Stimulated activated naive CD8-positive, alpha-beta T cell treated with anti-CD3 and anti-CD28 coated beads, Interleukin-15, amount 100 ng/mL, for 72 hours (primary cell): ENCODE results near the gene CEP72.

Source experiments
- ATAC-seq: fragments of 150-1000 bp; cut with Tn5 transposase; 2 replicates; pipeline ENCODE4 v1.10.0; 2021; ENCODE audit warnings: mild to moderate bottlenecking, moderate library complexity
- DNase-seq, 2 donors: peaks; one replicate each; pipeline ENCODE4 v3.0.0; 2021 to 2022
- H3K27ac Mint-ChIP-seq, 2 donors: one replicate each; pipeline ENCODE4 v1.8.0; 2022; ENCODE audit warnings: mild to moderate bottlenecking in 2 of 2, mixed read lengths in 2 of 2, moderate library complexity in 2 of 2
- H3K27me3 Mint-ChIP-seq: one replicate; pipeline ENCODE4 v1.8.0; 2022; ENCODE audit warnings: mixed read lengths
- H3K4me1 Mint-ChIP-seq: one replicate; pipeline ENCODE4 v1.8.0; 2022; ENCODE audit warnings: mild to moderate bottlenecking, mixed read lengths
- H3K4me3 Mint-ChIP-seq, 2 donors: one replicate each; pipeline ENCODE4 v1.8.0; 2022; ENCODE audit warnings: mild to moderate bottlenecking in 2 of 2, mixed read lengths in 2 of 2, moderate library complexity in 1 of 2
- H3K9me3 Mint-ChIP-seq, 2 donors: one replicate each; pipeline ENCODE4 v1.8.0; 2022; ENCODE audit warnings: mixed read lengths in 2 of 2

The CEP72 gene, protein sequence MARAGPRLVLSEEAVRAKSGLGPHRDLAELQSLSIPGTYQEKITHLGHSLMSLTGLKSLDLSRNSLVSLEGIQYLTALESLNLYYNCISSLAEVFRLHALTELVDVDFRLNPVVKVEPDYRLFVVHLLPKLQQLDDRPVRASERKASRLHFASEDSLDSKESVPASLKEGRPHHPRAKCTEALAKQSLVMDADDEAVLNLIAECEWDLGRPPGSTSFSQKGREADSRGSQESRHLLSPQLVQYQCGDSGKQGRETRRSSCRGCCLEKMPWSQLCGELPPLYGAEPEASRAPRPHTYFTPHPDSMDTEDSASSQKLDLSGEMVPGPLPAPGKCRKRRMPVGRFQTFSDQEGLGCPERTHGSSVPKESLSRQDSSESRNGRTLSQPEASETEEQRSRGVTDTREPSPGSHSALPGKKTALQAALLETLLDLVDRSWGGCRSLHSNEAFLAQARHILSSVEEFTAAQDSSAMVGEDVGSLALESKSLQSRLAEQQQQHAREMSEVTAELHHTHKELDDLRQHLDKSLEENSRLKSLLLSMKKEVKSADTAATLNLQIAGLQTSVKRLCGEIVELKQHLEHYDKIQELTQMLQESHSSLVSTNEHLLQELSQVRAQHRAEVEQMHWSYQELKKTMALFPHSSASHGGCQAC

DNA sequence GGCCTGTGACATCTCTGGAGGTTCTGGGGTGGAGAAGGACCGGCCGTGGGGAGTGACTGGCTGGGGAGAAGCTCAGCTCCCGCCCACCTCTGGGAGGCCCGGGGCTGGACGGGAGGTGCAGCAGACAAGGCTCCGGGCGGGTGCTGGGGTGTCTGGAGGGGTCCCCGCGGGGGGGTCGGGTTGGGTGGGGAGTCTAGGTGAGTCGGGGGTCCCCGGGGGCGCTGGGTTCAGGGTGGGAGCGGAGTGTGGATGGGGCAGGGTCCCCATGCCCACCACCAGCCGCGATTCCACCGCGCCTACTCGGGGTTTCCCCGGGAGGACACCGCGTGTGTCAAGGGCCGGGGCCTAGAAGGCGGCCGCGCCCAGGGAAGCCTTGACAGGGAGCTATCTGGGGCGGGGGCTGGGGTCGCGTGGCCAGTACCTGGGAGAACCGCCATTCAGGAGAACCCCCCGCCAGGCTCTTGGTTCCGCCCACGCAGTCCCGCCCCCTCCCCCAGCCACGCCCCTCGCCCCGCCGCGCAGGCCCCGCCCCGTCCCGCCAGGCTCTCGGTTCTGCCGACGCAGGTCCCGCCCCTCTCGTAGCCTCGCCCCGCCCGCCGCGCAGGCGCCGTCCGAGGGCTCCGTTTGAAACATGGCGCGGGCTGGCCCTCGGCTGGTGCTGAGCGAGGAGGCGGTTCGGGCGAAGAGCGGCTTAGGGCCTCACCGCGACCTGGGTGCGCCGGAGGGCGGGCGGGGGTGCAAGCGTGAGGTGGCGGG is at the start of gene CEP72:
Gene CEP72 (plus strand): TSS at position 610 of the 756 bp plus-strand sequence. CDS start 22 bp downstream, at position 632.
- peaks cover 73% of the 10 kb centered on the region for H3K4me1 Mint-ChIP-seq
- DNase-seq: peak; percentile 88 to 90
- peak within 1 kb of the TSS; percentile 88 to 89 for H3K4me3 Mint-ChIP-seq

DNA sequence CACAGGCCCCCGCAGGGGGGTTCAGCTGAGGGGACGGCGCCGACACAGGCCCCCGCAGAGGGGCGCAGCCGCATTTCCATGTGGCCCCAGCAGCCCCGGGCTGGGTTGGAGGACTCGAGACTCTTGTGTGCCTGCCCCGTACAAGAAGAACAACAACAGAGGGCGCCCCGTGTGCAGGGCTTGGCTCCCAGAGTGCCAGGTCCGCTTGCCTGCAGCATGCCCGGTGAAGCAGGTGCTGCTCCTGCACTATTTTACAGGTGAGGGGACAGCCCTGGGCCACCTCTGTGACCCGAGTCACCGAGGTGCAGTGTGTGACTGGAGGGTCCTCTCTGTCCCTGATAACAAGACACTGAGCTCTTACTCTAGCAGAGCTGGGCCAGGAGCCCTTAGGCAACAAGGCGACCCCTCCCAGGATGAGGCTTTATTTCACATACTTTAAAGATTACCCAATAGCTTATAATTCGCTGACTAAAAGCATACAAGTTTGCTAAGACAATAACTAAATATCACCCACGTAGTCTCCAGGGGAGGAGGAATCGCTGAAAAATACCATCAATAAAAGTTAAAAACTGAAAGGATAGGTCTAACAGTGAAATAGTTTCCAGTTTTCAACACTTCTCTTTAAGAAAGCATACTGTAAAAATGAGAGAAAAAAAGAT is 46.2 kb upstream of the CEP72 start:
- Mint-ChIP-seq H3K4me1 (no peaks in the 10 kb centered on the region), H3K27me3 (peaks cover 45% of the 10 kb centered on the region), H3K9me3 (no peaks in the 10 kb centered on the region), H3K4me3 (no peak overlapping the region), H3K27ac (no peak overlapping the region)
- DNase-seq: no peak
- no peak for ATAC-seq

More for the DNA sequence above, at the start of gene CEP72:
- H3K9me3 Mint-ChIP-seq: peaks cover 5 to 7% of the 10 kb centered on the region in 2 donors
- peaks cover 18% of the 10 kb centered on the region for H3K27me3 Mint-ChIP-seq
- H3K27ac Mint-ChIP-seq: peak within 1 kb of the TSS; percentile 82 to 86
- peak; percentile 91 for ATAC-seq

DNA sequence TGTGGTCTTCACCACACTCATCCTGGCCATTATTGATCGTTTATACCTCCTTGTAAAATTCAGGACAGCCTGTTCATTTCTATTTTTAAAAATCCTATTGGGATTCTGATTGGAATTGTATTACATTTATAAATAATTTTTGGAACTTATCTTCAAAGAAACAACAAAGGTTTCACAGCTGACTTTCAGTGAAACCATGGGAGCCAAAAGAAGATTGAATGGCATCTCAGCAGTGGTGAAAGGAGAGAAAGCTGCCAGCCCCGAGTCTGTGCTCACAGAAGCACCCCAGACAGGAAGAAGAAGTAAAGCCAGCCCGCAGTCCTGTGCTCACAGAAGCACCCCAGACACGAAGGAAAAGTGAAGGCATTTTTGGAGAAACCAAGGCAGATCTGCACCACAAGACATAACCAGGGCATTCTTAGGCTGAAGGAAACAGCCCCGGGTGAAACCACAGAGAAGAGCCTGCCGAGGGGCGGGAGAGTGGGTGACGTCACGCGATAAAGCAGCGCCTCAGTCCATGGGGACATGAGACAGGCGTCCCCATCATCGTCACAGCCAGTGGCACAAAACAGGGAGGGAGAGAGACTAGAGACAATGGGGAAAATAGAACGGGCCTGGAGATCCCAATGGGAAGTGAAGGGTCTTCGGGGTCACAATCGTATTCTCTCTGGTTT is 45.4 kb upstream of the CEP72 start:
- DNase-seq: no peak
- Mint-ChIP-seq H3K9me3 (no peaks in the 10 kb centered on the region), H3K27ac (no peak overlapping the region), H3K4me3 (no peak overlapping the region), H3K4me1 (no peaks in the 10 kb centered on the region), H3K27me3 (peaks cover 39% of the 10 kb centered on the region)
- ATAC-seq: no peak

DNA sequence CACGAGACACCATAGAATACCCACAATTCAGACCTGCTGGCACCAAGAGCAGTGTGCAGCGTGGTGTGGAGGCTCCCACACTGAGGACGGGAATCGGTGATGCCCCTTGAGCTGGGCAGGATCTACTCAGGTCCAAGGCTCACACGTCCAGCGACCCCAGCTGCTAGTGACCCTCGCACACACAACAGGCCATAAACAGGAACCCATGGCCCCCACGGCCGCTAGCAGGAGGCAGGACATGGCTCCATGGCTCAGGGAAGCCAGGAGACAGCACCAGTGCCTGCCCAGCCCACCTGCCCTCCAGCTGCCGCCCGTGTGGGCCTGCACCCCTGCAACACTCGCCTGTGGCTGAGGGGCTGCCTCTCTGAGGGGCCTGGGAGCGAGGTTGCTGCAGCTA is 44.5 kb upstream of the CEP72 start:
- Mint-ChIP-seq H3K27ac (no peak overlapping the region), H3K27me3 (peaks cover 39% of the 10 kb centered on the region), H3K9me3 (no peaks in the 10 kb centered on the region), H3K4me1 (no peaks in the 10 kb centered on the region), H3K4me3 (no peak overlapping the region)
- ATAC-seq (no peak), DNase-seq (no peak)

DNA sequence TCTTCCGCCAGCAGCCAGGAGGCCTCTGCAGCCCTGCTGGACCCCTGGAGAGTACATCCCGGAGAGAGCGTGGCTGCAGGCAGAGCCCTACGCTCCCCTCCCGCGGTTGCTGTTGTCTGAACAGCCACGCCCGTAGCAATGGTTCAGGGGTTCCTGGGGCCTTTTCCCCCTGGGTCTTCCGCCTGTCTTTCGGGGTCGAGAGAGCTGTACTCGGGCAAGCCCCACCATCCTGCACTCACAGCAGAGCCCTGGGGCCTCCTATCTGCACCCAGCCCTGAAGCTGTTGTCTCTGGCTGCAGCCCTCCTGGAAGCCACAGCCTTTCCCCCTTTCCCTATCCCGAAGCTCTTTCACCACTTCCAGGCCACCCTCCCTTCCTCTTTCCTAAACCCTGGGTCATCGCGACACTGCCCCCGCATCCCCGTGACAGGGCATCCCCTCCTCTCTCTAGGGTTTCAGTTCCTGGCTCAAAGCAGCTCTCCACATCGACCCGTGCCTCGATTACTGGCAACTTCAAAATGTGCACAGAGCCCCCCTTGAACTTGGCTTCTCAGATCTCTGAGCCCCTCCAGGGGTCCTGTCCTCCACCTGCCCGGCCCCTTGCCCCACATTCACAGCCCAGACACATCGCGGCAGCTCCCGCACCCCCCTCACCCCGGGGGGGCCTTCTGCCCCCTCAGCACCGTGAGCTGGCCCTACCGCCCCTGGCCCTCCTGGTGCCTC is 43.9 kb upstream of the CEP72 start:
- no peak overlapping the region for H3K4me3 Mint-ChIP-seq
- peaks cover 42% of the 10 kb centered on the region for H3K27me3 Mint-ChIP-seq
- ATAC-seq (peak; percentile 55), DNase-seq (no peak)
- H3K27ac Mint-ChIP-seq: no peak overlapping the region
- H3K4me1 Mint-ChIP-seq: no peaks in the 10 kb centered on the region
- no peaks in the 10 kb centered on the region for H3K9me3 Mint-ChIP-seq

DNA sequence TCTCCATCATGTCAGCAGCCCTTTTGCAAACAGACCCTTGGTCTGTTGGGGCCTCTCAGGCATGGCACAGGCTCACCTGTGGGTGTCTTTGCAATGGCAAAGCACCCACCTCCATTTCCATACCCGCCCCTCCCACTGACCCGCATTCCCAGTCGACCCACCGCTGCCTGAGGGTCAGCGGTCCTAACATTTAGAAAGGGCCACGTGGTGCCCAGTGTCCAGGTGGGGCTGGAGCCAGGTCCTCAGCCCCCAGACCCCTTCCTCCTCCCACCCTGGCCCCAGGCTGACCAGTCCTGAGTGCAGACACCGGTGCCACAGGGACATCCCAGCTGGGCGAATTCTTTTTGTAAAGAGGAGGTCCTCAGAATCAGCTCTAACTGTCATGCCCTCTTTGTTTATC is 43.3 kb upstream of the CEP72 start:
- no peak overlapping the region for H3K4me3 Mint-ChIP-seq
- no peak for ATAC-seq

DNA sequence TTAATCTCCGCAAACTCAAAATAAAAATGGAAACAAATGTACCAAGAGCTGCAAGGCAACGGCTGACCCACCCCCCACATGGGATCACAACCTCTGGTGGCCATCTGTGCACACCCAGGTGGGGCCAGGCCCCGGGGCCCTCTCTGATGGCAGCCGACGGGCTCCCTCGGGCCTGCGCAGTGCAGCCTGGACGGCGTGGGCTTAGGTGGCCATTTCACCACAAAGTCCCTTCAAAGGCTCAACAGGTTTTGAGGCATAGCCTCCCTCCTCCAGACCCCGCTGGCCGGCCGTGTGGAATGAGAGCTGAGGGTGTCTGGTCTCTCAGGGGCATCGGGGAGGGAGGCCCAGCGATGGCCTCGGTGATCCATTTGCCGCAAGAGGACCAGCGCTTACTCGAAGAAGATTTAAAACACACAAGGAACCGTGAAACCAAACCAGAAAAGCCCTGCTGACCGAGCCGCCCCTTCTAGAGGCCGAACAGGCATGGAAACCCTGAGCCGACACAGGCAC is 42.7 kb upstream of the CEP72 start:
- H3K9me3 Mint-ChIP-seq: no peaks in the 10 kb centered on the region
- H3K4me1 Mint-ChIP-seq: no peaks in the 10 kb centered on the region
- no peak for ATAC-seq
- DNase-seq: no peak
- H3K27ac Mint-ChIP-seq: no peak overlapping the region
- H3K4me3 Mint-ChIP-seq: no peak overlapping the region
- peaks cover 54% of the 10 kb centered on the region for H3K27me3 Mint-ChIP-seq

More for the DNA sequence above, 43.3 kb upstream of the CEP72 start:
- DNase-seq: no peak
- H3K27ac Mint-ChIP-seq: no peak overlapping the region
- H3K27me3 Mint-ChIP-seq: peaks cover 48% of the 10 kb centered on the region
- H3K9me3 Mint-ChIP-seq: no peaks in the 10 kb centered on the region
- no peaks in the 10 kb centered on the region for H3K4me1 Mint-ChIP-seq

DNA sequence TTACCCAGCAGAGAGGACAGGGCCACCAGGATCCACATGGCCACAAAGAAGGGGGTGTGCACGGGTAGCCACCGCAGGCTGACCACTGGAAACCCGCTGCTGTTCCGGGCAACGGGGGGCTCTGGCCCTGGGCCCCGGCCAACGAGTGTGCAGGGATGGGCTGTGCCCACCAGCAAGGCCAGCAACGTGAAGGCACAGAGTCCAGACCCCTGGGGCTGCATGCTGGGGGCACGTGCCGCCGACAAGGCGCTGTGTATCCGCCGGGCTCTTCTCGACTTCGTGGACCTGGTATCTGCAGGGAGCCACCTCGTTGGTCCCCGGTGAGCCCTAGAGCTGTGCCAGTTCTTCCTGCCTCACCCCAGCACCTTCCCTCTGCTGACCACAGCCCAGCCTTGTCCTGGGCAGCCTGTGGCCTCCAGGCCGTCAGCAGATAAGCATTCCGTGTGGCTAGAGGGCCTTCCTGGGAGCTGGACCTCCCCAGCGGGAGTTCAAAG is 42.2 kb upstream of the CEP72 start:
- H3K27me3 Mint-ChIP-seq: peaks cover 59% of the 10 kb centered on the region
- DNase-seq: no peak
- no peak for ATAC-seq
- peaks cover 0 to 2% of the 10 kb centered on the region in 2 donors for H3K9me3 Mint-ChIP-seq
- H3K4me3 Mint-ChIP-seq: no peak overlapping the region
- H3K27ac Mint-ChIP-seq: no peak overlapping the region
- H3K4me1 Mint-ChIP-seq: no peaks in the 10 kb centered on the region

DNA sequence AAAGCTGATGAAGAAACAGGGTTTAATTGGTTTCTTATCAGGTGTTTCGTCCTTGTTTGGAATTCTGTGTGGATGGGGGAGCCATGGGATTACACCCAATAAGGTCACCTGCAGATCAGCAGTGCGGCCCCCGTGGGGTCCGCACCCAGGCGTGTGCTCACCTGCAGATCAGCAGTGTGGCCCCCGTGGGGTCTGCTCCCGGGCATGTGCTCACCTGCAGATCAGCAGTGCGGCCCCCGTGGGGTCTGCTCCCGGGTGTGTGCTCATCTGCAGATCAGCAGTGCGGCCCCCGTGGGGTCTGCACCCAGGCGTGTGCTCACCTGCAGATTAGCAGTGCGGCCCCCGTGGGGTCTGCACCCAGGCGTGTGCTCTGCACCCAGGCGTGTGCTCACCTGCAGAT is 41.7 kb upstream of the CEP72 start:
- peaks cover 64% of the 10 kb centered on the region for H3K27me3 Mint-ChIP-seq
- H3K4me1 Mint-ChIP-seq: no peaks in the 10 kb centered on the region
- no peak for DNase-seq
- H3K9me3 Mint-ChIP-seq: peaks cover 2 to 7% of the 10 kb centered on the region in 2 donors
- H3K27ac Mint-ChIP-seq: no peak overlapping the region
- no peak for ATAC-seq
- H3K4me3 Mint-ChIP-seq: no peak overlapping the region

DNA sequence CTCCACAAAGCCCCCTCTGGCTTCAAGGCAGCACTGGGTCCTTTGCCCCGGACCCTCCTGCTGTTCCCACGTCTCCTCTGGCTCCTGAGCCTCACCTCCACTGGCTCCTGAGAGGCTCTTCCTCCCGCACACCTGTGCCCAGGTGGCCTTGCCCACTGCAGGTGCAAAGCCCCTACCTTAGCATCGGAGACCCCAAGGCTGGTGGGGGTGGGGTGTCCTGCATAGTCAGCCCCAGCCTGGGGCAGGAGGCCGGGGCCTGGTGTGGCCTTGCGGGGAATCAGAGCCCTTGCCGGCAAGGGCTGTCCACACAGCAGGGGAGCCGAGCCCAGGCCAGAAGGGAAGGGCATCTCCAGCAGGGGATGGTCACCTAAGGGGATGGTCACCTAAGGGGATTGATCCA is 41.3 kb upstream of the CEP72 start:
- ATAC-seq (no peak), DNase-seq (no peak)
- peaks cover 66% of the 10 kb centered on the region for H3K27me3 Mint-ChIP-seq
- no peak overlapping the region for H3K4me3 Mint-ChIP-seq
- no peaks in the 10 kb centered on the region for H3K4me1 Mint-ChIP-seq
- peaks cover 6 to 12% of the 10 kb centered on the region in 2 donors for H3K9me3 Mint-ChIP-seq
- no peak overlapping the region for H3K27ac Mint-ChIP-seq

DNA sequence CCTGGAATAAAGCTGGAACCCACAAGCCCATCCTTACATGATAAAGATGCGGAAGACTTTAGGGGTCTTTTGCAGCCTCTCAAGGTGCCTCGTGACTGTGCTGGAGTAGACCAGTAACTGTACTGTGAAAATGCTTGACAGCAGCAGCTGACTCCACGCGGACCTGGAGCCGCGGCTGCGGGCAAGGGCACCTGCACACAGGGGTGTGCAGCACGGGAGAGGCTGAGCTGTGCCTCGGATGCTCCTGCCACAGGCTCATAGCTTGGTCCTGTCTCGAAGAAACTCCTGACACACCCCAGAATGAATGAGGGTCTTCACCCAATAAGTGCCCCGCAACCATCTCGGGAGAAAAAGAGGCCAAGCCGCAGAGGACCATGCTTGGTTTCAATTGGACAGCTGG is 40.3 kb upstream of the CEP72 start:
- H3K27ac Mint-ChIP-seq: no peak overlapping the region
- peaks cover 66% of the 10 kb centered on the region for H3K27me3 Mint-ChIP-seq
- H3K4me1 Mint-ChIP-seq: no peaks in the 10 kb centered on the region
- peaks cover 14 to 20% of the 10 kb centered on the region in 2 donors for H3K9me3 Mint-ChIP-seq
- DNase-seq (no peak), ATAC-seq (no peak)
- H3K4me3 Mint-ChIP-seq: no peak overlapping the region

DNA sequence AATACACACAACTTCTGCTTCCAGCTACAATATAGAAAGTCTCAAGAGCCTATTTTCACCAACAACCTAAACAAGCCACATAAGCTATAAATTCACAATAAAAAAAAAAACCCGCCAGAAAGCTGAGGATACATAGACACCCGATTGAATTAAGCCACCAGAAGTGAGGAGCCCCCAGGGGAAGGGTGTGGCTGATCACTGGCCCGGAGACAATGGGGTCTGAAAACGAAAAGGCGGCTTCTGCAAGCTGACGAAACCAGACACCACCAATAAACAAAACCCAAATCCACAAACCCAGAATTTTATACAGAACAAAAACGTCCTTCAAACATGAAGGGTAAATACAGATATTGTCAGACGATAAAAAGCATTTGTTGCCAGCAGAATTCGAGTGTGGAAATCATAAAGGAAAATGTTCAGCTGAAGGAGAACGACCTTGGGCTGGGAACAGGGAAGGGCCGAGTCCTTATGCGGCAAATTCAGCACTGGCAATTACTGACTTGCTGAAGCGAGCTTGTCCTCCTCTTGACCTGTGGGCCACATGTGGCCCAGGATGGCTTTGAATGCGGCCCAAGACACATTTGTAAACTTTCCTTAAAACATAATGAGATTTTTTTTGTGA is 39.6 kb upstream of the CEP72 start:
- ATAC-seq (no peak), DNase-seq (no peak)
- H3K27ac Mint-ChIP-seq: no peak overlapping the region
- H3K9me3 Mint-ChIP-seq: peaks cover 14 to 20% of the 10 kb centered on the region in 2 donors
- H3K4me3 Mint-ChIP-seq: no peak overlapping the region
- H3K4me1 Mint-ChIP-seq: no peaks in the 10 kb centered on the region
- H3K27me3 Mint-ChIP-seq: peaks cover 59% of the 10 kb centered on the region

DNA sequence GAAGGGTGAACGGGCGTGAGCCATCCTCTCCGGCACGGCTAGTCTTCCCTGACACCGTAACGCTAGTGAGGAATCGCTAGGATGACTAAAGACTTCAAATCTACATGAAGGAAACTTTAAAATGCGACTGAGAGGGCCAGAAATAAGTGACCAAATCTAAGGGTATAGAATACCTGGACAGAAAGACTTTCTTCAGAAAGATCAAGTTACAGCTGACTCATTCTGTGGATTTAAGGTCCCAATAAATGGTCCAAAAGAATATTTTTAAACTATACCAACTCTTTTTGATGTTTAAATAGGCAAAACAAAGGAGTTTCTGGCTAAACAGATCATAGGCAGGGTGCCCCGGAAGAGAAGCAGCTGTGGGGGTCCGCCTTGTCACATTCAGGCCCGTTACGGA is 38.9 kb upstream of the CEP72 start:
- peak overlapping the region in 1 of 2 donors; percentile 15 for H3K27ac Mint-ChIP-seq
- H3K9me3 Mint-ChIP-seq: peaks cover 14 to 20% of the 10 kb centered on the region in 2 donors
- H3K4me3 Mint-ChIP-seq: no peak overlapping the region
- no peaks in the 10 kb centered on the region for H3K4me1 Mint-ChIP-seq
- ATAC-seq (no peak), DNase-seq (no peak)
- H3K27me3 Mint-ChIP-seq: peaks cover 55% of the 10 kb centered on the region

DNA sequence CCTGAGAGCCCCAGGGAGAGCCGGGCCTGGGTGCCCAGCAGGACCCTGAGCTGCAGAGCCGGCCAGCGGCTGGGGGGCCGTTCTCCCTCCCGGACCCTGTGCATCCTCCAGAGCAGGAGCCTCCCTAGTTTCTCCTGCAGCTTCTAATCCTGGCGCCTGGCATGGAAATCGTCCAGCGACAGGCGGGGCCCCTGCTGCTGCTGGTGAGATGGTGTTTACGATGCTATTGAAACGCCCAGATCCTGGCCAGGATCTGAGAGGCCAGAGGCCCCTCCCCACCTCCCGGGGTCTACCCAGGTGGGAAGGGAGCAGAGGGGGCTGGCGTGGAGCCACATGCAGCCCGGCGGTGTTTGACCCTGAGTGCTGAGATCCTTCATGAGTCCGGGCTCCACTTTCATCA is 38.2 kb upstream of the CEP72 start:
- H3K9me3 Mint-ChIP-seq: peaks cover 14 to 20% of the 10 kb centered on the region in 2 donors
- H3K27me3 Mint-ChIP-seq: peaks cover 55% of the 10 kb centered on the region
- ATAC-seq: no peak

More for the DNA sequence above, 38.2 kb upstream of the CEP72 start:
- Mint-ChIP-seq H3K27ac (no peak overlapping the region), H3K4me3 (no peak overlapping the region), H3K4me1 (no peaks in the 10 kb centered on the region)
- no peak for DNase-seq
